Measurements from ENCODE around the gene CFDP1.

DNA sequence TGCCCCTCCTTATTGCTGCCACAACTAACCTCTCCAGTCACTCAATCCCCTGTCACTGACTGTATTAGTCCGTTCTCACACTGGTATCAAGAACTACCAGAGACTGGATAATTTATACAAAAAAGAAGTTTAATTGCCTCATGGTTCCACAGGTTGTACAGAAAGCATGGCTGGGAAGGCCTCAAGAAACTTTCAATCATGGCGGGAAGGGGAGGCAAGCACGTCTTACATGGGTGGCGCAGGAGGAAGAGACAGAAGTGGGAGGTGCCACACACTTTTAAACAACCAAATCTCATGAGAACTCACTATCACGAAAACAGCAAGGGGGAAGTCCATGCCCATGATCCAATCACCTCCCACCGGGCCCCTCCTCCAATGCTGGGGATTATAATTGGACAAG is 95.9 kb downstream of the CFDP1 start:
- TF ChIP-seq, protein P1, sequence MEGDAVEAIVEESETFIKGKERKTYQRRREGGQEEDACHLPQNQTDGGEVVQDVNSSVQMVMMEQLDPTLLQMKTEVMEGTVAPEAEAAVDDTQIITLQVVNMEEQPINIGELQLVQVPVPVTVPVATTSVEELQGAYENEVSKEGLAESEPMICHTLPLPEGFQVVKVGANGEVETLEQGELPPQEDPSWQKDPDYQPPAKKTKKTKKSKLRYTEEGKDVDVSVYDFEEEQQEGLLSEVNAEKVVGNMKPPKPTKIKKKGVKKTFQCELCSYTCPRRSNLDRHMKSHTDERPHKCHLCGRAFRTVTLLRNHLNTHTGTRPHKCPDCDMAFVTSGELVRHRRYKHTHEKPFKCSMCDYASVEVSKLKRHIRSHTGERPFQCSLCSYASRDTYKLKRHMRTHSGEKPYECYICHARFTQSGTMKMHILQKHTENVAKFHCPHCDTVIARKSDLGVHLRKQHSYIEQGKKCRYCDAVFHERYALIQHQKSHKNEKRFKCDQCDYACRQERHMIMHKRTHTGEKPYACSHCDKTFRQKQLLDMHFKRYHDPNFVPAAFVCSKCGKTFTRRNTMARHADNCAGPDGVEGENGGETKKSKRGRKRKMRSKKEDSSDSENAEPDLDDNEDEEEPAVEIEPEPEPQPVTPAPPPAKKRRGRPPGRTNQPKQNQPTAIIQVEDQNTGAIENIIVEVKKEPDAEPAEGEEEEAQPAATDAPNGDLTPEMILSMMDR (conservative IDR thresholded peaks at IDR 0.05 in 1 of 2, IDR thresholded peaks at IDR 0.05 in 1 of 2; ENCODE audit: low read depth in 1 of 2, low read length in 2 of 2) = no peak
- no peak for TF ChIP-seq EZH2 (IDR thresholded peaks at IDR 0.05; ENCODE audit: low read length, missing control alignments)

Measured in fibroblast of lung (primary cell).